Loucy (cell line): ENCODE data around the gene HEPN1.

ENCODE experiments used
- H2AFZ ChIP-seq: fragments of 200-600 bp; sonication (generic); 2 replicates; pipeline ENCODE4 v1.6.0; 2016; ENCODE audit warnings: antibody characterized with exemption, mild to moderate bottlenecking, low read length, moderate library complexity
- H3F3A ChIP-seq: fragments of 200-600 bp; 2 replicates; pipeline ENCODE4 v1.6.0; 2016; ENCODE audit warnings: antibody characterized with exemption, low read depth, mild to moderate bottlenecking
- H3K27me3 ChIP-seq: fragments of 200-600 bp; sonication (generic); 2 replicates; pipeline ENCODE4 v1.6.1; 2014; ENCODE audit warnings: low read length, mild to moderate bottlenecking; ENCODE audit not compliant: insufficient read depth, poor library complexity, severe bottlenecking
- H3K36me3 ChIP-seq: fragments of 200-600 bp; sonication (generic); 2 replicates; pipeline ENCODE4 v1.6.1; 2016; ENCODE audit warnings: low read length; ENCODE audit not compliant: insufficient read depth
- H3K4me1 ChIP-seq: fragments of 200-600 bp; sonication (generic); 2 replicates; pipeline ENCODE4 v1.5.1; 2014; ENCODE audit warnings: low read length, mild to moderate bottlenecking; ENCODE audit not compliant: insufficient read depth, poor library complexity, severe bottlenecking
- H3K4me2 ChIP-seq: fragments of 200-600 bp; sonication (generic); 2 replicates; pipeline ENCODE4 v1.6.0; 2014; ENCODE audit warnings: antibody characterized with exemption, low read length, low read depth, mild to moderate bottlenecking; ENCODE audit not compliant: poor library complexity, severe bottlenecking
- H3K4me3 ChIP-seq: fragments of 200-600 bp; sonication (generic); 2 replicates; pipeline ENCODE4 v1.5.1; 2014; ENCODE audit warnings: low read length, mild to moderate bottlenecking, mixed read lengths; ENCODE audit not compliant: poor library complexity, severe bottlenecking
- H3K79me2 ChIP-seq: fragments of 200-600 bp; sonication (generic); 2 replicates; pipeline ENCODE4 v1.6.1; 2014; ENCODE audit warnings: low read length; ENCODE audit not compliant: insufficient read depth
- H3K9ac ChIP-seq: fragments of 200-600 bp; sonication (generic); 2 replicates; pipeline ENCODE4 v1.6.0; 2014; ENCODE audit warnings: mild to moderate bottlenecking, low read depth, low read length, moderate library complexity; ENCODE audit not compliant: poor library complexity, severe bottlenecking
- H3K9me2 ChIP-seq: fragments of 200-600 bp; sonication (generic); replicated peaks from 2 replicates; pipeline ENCODE4 v1.6.1; 2016; ENCODE audit warnings: low read depth, low read length, mixed read lengths
- H3K9me3 ChIP-seq: fragments of 200-600 bp; sonication (generic); 2 replicates; pipeline ENCODE4 v1.6.1; 2014; ENCODE audit warnings: mild to moderate bottlenecking, antibody characterized with exemption, low read length, low read depth; ENCODE audit not compliant: insufficient read depth
- H4K20me1 ChIP-seq: fragments of 200-600 bp; sonication (generic); 2 replicates; pipeline ENCODE4 v1.6.0; 2014; ENCODE audit warnings: antibody characterized with exemption, low read length, mild to moderate bottlenecking; ENCODE audit not compliant: insufficient read depth, poor library complexity, severe bottlenecking
- CTCF ChIP-seq: fragments of 200-600 bp; sonication (generic); conservative IDR thresholded peaks from 2 replicates; pipeline ENCODE4 v1.5.1; 2014; ENCODE audit warnings: mild to moderate bottlenecking, antibody characterized with exemption, low read length
- EZH2phosphoT487 ChIP-seq: fragments of 200-600 bp; IDR thresholded peaks from 2 replicates; pipeline ENCODE4 v1.6.1; 2018; ENCODE audit warnings: antibody characterized with exemption, mild to moderate bottlenecking, moderate library complexity, borderline replicate concordance

Gene HEPN1

DNA sequence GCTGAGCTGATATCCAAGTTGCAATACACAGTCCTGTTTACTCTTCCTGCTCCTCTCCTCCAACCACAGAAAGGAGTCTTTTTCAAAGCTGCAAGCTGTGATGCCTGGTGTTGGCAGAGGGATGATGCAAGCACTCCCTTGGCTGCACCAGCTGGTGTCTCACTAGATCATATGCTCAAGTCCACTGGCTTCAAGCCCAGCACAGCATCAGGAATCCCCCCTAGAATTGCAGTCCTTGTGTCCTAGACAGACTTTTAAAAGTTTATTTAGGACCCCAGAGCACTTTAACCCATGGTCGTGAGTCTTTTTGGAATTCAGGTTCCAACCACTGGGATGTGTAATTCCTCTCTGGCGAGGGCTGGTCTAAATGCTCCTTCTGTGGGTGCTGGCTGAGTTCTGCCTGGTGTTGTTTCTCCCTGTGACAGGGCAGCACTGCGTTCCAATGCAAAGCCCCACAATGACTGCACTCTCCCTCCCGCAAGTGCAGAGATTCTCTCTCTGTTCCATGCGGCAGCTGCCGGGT lies 1.9 kb upstream of the HEPN1 start:
- H3K79me2 ChIP-seq, result no peaks in the 10 kb centered on the region
- no peak for TF ChIP-seq CTCF
- H3K4me1 ChIP-seq, result no peaks in the 10 kb centered on the region
- H4K20me1 ChIP-seq, result no peaks in the 10 kb centered on the region
- no peaks in the 10 kb centered on the region for H3F3A ChIP-seq
- H3K27me3 ChIP-seq, result no peaks in the 10 kb centered on the region
- 0 out of 2 replicates have a peak overlapping the region, but pooled peaks have one; percentile 49 for H2AFZ ChIP-seq
- H3K9me3 ChIP-seq, result no peaks in the 10 kb centered on the region
- no peak overlapping the region for H3K9ac ChIP-seq
- no peak overlapping the region for H3K4me3 ChIP-seq
- no peak overlapping the region for H3K4me2 ChIP-seq
- no peaks in the 10 kb centered on the region for H3K9me2 ChIP-seq
- no peaks in the 10 kb centered on the region for H3K36me3 ChIP-seq

DNA sequence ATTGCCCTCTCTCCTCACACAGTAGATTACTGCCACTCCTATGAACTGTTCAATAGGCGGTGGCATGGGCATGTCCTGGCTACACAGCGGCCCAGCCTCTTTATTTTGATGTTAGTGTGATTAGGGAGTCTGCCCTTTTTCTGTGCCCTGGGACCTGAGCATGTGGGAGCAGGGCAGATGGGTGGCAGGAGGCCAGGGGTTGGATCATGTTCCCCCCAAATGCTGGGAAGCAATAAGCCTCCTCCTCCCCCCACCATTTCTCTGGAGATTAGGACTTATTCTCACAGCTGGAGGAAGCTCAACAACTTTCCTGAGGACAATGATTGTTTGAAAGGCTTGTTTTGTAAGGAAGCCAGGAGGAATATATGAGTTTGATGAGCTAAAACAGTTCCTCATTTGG lies 848 bp downstream of the HEPN1 start:
- no peaks in the 10 kb centered on the region for H3F3A ChIP-seq
- no peaks in the 10 kb centered on the region for H4K20me1 ChIP-seq
- H3K9ac ChIP-seq, result no peak overlapping the region
- no peaks in the 10 kb centered on the region for H3K27me3 ChIP-seq
- no peaks in the 10 kb centered on the region for H3K9me2 ChIP-seq
- TF ChIP-seq EZH2phosphoT487 (no peak), CTCF (no peak)
- no peak overlapping the region for H3K4me3 ChIP-seq
- H2AFZ ChIP-seq, result no peak overlapping the region
- no peaks in the 10 kb centered on the region for H3K79me2 ChIP-seq
- peaks cover 15% of the 10 kb centered on the region for H3K4me1 ChIP-seq
- H3K9me3 ChIP-seq, result no peaks in the 10 kb centered on the region
- no peaks in the 10 kb centered on the region for H3K36me3 ChIP-seq
- no peak overlapping the region for H3K4me2 ChIP-seq

GRCh38 chr11:124920356-124920755 lies 1.3 kb downstream of the HEPN1 start:
- TF ChIP-seq CTCF (no peak), EZH2phosphoT487 (no peak)
- H3K4me2 ChIP-seq, result no peak overlapping the region
- H2AFZ ChIP-seq, result no peak overlapping the region
- H4K20me1 ChIP-seq, result no peaks in the 10 kb centered on the region
- H3K27me3 ChIP-seq, result no peaks in the 10 kb centered on the region
- H3K9ac ChIP-seq, result no peak overlapping the region
- H3K36me3 ChIP-seq, result no peaks in the 10 kb centered on the region
- H3K9me3 ChIP-seq, result no peaks in the 10 kb centered on the region
- no peaks in the 10 kb centered on the region for H3K79me2 ChIP-seq
- no peaks in the 10 kb centered on the region for H3K9me2 ChIP-seq
- H3K4me3 ChIP-seq, result no peak overlapping the region
- no peaks in the 10 kb centered on the region for H3F3A ChIP-seq
- H3K4me1 ChIP-seq, result peaks cover 15% of the 10 kb centered on the region
